Left colon (tissue), 2 donors: ENCODE data around the gene LRMDA. TPM values are rescaled to one million over a fixed set of nuclear protein-coding genes. Genes with fewer than 3 reads are reported as not detected.

Source experiments
- ATAC-seq: fragments of 200-7000 bp; cut with Tn5 transposase; one replicate; pipeline ENCODE4 v1.9.1; 2020; ENCODE audit warnings: mild to moderate bottlenecking, moderate library complexity
- DNase-seq, 2 donors: peaks; one replicate each; pipeline ENCODE4 v3.0.0-alpha.2; 2020
- intact Hi-C, 2 donors: fragments of 100-400 bp; cut with DNase I in 1 of 2; cut with micrococcal nuclease in 1 of 2; formaldehyde crosslinking; loops; one replicate each; pipeline versions ENCODE4 v1.11.2 to v1.14.0; 2022; cut with DNase I, micrococcal nuclease
- total RNA-seq, 2 donors: library from RNA; stranded (reverse); fragmentation: NEBNext Ultra II Directional; extraction: Animal tissue kit (Norgen Biotek cat#: 25700); gene quantifications; one replicate each; pipeline ENCODE4 v1.2.1, GENCODE V29; 2021
- donor health status: DM: no; HTN: no; CAD: no.
- donor health status: DM: yes; HTN: yes; CAD: no.

Gene LRMDA
- total RNA-seq, 2 donors from 2014 or later = 8.1 to 10.6 TPM

DNA sequence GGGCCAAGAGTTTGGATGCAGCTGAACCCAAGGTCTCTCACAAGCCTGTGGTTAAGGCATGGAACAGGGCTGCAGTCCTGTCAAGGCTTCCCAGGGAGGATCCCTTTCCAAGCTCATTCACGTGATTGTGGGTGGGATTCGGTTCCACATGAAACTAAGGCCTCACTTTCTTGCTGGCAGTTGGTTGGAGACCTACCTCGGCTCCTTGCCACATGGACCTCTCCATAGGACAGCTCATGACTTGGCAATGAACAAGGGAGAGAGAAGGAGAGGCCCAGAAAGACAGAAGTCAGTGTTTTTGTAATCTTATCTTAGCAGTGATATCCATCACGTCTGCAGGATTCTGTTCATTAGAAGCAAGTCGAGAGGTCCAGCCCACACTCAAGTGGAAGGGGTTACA, 583.8 kb downstream of the LRMDA start:
- intact Hi-C loops = no loop called here
- DNase-seq (no peak), ATAC-seq (no peak)

- no peak for ATAC-seq
- intact Hi-C loops = no loop called here
- no peak for DNase-seq
Measured at GRCh38 chr10:76017026-76017732, 585.8 kb downstream of the LRMDA start.

- intact Hi-C loops = no loop called here
- DNase-seq (no peak), ATAC-seq (no peak)
Measured at GRCh38 chr10:76017733-76018433, 586.5 kb downstream of the LRMDA start.

DNA sequence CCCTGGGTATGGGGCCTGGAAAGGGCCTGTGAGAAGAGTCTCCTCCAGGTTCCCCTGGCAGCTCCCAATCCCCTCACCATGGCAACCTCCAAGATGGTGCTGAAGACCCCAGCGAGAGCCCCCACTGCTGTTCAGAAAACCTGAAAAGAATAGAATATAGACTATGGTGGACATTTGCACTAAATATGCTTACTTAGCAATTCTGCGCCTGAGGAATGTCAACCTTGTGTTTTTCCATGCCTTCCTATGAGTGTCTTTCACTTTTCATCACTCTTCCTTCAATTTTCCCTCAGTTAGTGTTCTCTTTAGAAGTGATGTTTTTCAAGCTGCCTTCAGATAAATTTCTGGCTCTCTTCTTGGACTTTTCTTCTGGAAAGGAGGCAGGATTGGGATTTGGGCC, 589.2 kb downstream of the LRMDA start:
- ATAC-seq (no peak), DNase-seq (no peak)
- intact Hi-C loops = no loop called here

DNA sequence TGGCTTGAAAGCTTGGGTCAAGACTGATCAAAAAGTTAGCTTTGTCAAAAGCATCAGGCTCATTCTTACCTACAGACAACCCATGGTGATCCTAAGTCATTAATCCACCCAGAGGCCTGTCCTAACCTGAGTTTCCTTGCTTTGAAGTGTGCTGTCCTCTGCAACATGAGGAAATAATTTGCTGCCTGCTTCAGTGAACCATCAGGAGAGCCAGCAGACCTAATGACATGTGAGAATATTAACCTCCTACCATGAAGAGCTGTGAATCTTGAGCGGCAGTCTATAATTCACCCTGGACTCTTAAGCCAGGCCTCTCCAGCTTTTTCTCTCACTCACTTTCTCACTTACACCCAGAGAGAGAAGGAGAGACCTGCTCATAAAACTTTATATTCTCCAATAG, 590.0 kb downstream of the LRMDA start:
- intact Hi-C loops = no loop called here
- no peak for DNase-seq
- no peak for ATAC-seq

DNA sequence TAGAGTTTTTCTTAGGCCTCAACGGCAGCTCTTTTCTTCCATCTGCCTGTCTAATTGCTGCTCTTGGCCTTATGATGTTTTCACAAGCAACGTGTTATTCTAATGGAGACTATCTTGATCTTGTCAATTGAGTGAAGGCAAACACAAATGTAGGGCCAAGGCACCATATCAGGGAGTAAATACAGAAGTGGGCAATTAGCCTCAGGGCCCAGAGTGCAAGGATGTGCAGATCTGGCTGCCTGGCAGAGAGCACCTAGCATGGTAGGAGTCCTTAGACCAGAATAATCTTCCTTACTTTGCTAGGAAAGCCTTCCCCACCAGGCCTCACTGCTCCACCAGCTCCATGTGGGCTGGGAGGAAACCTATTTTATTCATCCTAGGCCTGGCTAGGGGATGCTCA, 590.9 kb downstream of the LRMDA start:
- intact Hi-C loops = no loop called here
- ATAC-seq = no peak
- no peak for DNase-seq

- ATAC-seq (no peak), DNase-seq (no peak)
- intact Hi-C loops = no loop called here
Measured at GRCh38 chr10:76023007-76023406, 591.6 kb downstream of the LRMDA start.

- no peak for ATAC-seq
- intact Hi-C loops = no loop called here
Measured at GRCh38 chr10:76024460-76025123, 593.2 kb downstream of the LRMDA start.

DNA sequence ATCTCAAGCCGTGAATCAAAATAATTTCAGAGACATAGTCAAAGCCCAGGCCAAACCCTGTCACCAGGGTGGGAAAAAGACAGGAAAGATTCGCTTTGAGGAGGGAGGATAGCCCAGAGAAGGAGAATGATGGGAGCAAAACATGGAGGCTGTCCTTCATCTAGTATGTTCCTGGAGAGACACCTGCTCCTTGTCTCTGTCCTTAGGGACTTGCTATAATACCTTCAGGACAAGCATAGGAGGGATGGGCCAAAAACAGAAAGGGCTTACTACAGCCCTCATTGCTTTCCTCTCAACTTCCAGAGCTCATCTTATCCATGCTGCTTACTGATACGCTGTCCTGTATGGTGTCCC, 593.7 kb downstream of the LRMDA start:
- intact Hi-C loops = no loop called here
- DNase-seq (no peak), ATAC-seq (no peak)

More at GRCh38 chr10:76024460-76025123, 593.2 kb downstream of the LRMDA start:
- no peak for DNase-seq

GRCh38 chr10:76026176-76026771, 594.9 kb downstream of the LRMDA start:
- intact Hi-C loops = no loop called here
- ATAC-seq = no peak
- no peak for DNase-seq

DNA sequence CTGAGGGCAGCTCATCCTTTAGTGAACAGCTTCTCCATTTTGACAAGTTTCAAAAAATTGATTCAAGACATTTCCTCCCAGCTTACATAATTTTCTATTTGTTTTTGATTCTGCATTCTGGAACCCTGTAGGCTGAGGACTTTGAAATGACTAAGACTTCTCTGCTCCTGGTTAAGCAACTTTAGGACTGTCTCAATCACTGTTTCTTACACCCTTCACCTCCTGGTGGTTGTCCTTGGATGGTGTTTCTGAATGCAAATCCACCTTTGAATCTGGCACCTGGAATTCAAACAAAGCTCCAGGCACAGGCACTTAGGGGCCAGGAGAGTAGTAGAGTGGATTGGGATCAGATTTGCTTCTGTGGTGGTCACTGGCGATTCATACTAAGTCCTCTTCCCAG, 595.5 kb downstream of the LRMDA start:
- DNase-seq = no peak
- ATAC-seq = no peak
- intact Hi-C loops = no loop called here

DNA sequence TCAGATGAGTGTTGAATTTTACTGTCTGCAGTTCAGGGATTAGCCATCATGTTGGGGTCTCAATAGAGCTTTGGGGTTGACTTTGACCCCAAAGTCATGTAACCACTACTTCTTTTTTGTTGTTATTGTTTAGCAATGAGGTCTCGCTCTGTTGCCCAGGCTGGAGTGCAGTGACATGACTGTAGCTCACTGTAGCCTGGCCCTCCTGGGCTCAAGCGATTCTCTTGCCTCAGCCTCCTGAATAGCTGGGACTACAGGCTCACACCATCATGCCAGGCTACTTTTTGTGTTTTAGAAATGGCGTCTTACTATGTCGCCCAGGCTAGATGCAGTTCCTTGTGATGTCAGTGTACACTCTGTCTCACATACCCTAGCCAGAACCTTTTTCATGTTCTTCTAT, 598.4 kb downstream of the LRMDA start:
- intact Hi-C loops = no loop called here

DNA sequence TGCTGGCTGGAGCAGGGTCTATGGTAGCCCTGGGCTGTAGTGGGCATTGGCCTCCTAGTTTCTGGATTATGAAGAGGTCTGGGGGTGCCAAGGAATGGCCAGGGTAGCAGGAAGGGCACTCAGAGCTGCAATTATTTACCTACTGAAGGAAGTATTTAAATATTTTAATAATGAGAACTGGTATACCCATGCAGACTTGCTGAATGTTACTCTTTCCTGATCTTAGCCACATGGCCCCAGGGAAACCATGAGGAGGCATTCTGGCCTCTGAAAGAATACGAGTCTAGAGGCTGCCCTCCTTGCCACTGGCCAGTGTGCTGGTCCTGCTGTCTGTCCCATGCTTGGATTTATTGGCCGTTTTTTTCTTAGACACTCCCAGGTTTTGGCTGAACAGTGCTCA, 599.7 kb downstream of the LRMDA start:
- intact Hi-C loops = no loop called here
- DNase-seq (no peak), ATAC-seq (no peak)

More for the DNA sequence above, 598.4 kb downstream of the LRMDA start:
- DNase-seq (no peak), ATAC-seq (no peak)

- intact Hi-C loops = no loop called here
Measured at GRCh38 chr10:76031769-76032699, 600.6 kb downstream of the LRMDA start.

DNA sequence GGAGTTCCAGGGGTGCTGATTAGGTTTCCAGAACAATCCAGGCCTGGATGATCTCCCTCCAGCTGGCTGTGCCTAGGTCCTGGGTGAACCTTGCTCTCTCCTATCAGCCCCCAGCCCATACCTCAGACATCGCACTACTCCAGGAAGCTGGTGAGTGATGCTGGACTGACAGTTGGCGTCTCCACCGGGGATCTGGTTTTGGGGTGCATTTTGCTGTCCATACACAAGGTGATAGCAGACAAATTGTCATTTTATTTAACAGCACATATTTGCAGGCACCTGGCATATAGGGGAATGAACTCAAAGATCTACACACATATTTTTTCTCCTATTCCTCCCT, 601.2 kb downstream of the LRMDA start:
- intact Hi-C loops = no loop called here
- ATAC-seq = no peak
- DNase-seq = no peak

More at GRCh38 chr10:76031769-76032699, 600.6 kb downstream of the LRMDA start:
- no peak for ATAC-seq
- no peak for DNase-seq

DNA sequence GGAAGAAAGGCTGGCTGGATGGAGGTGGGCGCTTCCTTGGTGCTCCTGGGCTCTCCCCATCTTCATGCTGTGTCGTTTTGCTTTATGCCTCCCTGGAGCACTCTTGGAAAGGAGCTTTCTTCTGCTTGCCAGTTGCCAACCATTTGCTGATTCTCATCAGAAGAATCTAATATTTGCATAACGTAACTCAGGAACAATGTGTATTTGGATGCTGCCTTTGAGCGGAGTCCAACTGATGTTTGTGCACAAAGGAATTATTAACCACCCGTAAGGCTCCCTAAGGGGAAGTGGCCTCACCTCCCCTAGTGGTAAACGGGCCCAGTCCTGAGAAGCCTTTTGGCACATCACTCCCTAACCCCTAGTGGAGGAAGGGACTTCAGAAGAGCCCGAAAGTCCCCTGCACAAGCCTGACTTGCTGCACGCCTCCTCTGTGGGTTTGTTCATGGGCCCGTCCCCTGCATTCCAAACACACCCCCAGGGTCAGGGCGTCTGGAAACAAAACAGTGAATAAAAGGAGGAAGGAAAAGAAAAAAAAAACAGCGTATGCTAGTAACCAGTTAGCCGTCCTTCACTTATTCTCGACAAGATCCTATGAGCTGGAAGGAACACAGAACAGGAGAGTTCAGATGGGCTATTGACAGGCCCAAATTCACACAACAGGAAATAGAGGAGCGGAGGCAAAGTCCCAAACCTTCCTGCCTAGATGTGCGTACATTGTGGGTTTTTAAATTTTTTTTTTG, 602.2 kb downstream of the LRMDA start:
- DNase-seq (no peak), ATAC-seq (peak; percentile 18)
- intact Hi-C loops = no loop called here

DNA sequence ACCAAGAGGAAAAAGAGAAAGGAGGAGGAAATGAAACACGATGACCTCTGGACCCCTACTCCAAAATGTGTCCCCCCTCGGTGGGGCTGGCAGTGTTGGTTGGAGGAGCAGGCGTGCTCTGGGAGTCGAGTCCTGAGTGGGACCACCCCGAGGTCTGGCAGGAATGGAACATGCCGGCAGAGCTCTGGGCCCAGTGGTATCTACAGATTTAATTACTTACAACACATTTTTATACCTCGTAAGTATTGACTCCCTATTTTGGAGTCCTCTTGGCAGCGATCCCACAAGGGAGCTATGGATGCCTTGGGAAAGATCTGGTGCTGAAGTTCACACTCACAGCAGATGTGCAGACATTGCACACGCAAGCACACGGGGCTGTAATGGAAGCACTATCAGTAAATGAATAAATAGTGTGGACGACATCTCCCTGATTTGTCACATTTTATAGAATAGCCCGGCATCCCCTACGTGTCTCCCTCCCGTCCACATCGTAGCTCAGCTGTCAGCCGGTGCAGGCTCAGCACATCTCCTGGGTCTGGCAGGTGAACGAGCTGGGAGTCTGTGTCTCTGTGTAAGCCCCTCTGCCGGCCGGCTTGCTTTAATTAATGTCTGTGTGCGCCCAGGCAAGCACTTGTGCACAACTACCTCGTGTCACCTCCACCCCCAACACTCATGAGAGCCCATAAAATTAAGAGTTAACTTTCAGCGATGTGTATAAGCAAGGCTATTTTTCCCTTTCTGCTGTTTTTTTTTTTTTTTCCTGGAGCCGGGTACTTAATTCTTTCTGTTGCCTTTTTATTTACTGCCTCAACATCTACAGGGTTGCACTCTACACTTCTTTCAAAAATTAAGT, 603.2 kb downstream of the LRMDA start:
- intact Hi-C loops = loop anchor here in 1 of 2 donors (5.0 kb wide), 1 partner anchor 632 kb away; the partner anchor contains the start of gene ZNF503
- DNase-seq = no peak
- no peak for ATAC-seq
